PC-9 (cell line): Measurements from ENCODE around the gene MAP2K5.

Source experiments
- CTCF ChIP-seq: fragments of 200-600 bp; sonication (generic); conservative IDR thresholded peaks from 2 replicates; pipeline ENCODE4 v1.6.1; 2017; ENCODE audit warnings: mixed run types, antibody characterized with exemption, mild to moderate bottlenecking, moderate library complexity
- EZH2 ChIP-seq: fragments of 200-600 bp; sonication (generic); IDR thresholded peaks from 2 replicates; pipeline ENCODE4 v1.8.0; 2017; ENCODE audit warnings: antibody characterized with exemption, low read depth

GRCh38 chr15:67508407-67508806 is 34.1 kb upstream of the MAP2K5 start:
- TF ChIP-seq CTCF = no peak
- TF ChIP-seq EZH2 = no peak
